ENCODE results near the gene FAM209A. TPM values are rescaled to one million over a fixed set of nuclear protein-coding genes. Genes with fewer than 3 reads are reported as not detected.
"Not testable (repeated sequence)": the region's sequence is repeated elsewhere in the genome, so short reads cannot be mapped to it uniquely, and the experiment has no call there.

The FAM209A gene, protein sequence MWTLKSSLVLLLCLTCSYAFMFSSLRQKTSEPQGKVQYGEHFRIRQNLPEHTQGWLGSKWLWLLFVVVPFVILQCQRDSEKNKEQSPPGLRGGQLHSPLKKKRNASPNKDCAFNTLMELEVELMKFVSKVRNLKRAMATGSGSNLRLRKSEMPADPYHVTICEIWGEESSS
- under 1 TPM in 4 of 8 experiments, not detected in 4; 0.11 to 0.66 (median 0.41) TPM for total RNA-seq

DNA sequence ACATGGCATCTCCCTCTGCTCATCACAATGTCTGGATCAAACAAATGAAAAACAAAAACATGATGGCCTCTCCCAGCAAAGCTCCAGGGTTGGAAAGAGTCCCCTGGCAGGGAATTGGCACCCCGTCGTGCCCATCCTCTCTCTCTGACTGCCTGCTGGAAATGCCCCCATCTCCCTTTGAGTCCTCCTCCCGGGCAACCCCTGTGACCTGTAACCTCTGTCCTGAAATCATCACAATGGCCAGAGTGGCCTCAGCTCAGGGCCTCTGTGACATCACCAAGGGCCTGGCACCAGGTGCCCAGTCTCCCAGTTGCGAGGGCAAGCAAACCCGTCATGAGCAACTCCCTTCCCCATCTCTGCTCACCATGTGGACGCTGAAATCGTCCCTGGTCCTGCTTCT is at the start of gene FAM209A:
Gene FAM209A, plus strand, starts transcription at position 301 of the 400 bp plus-strand sequence. Its CDS starts 65 bp downstream, at position 366.
- in situ Hi-C loops (cut with MboI; ENCODE audit: low pct_unique_long_range_greater_than_20kb in 2 of 9, low sequenced_read_pairs in 9 of 9, unreplicated experiment in 9 of 9); H3K4me1 ChIP-seq (replicated peaks in 1 of 2); ATAC-seq (replicated peaks in 6 of 8); H3K4me3 ChIP-seq; H3K27ac ChIP-seq: not testable (repeated sequence)
- 80 to 90% (median 90%) methylated on average over 1 to 2 of the region's 7 CpGs; no CpG with 5 or more reads in 7 of the 10 experiments for WGBS, 10 experiments

DNA sequence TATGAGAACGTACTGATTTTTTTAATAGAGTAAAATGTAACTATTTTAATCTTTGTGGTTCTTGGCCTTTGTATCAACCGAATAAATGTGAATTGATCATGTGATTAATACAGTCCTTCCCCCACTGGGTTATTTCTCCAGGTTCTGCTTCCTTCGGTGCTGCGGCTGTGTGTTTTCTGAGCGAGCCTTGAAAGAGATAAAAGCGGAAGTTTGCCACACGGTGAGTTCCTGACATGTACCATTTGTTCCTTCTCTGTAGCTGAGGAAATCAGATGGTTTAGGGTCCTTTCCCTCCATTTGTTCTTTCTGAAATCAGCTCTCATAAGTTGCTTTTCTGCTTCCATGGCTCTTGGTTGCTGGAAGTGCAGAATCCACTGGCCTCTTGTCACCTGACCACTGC is 40.6 kb upstream of the FAM209A start:
- Histone ChIP-seq H3K27ac (no peak overlapping the region), H3K4me3 (no peak overlapping the region), H3K4me1 (replicated peaks in 1 of 2) (no peaks in the 10 kb centered on the region)
- WGBS, 10 experiments, result 73 to 100% (median 91%) methylated on average over 2 to 7 of the region's 7 CpGs
- no peak for ATAC-seq (replicated peaks in 6 of 8)
- in situ Hi-C loops (cut with MboI; ENCODE audit: low pct_unique_long_range_greater_than_20kb in 2 of 9, low sequenced_read_pairs in 9 of 9, unreplicated experiment in 9 of 9), result no loop called here

DNA sequence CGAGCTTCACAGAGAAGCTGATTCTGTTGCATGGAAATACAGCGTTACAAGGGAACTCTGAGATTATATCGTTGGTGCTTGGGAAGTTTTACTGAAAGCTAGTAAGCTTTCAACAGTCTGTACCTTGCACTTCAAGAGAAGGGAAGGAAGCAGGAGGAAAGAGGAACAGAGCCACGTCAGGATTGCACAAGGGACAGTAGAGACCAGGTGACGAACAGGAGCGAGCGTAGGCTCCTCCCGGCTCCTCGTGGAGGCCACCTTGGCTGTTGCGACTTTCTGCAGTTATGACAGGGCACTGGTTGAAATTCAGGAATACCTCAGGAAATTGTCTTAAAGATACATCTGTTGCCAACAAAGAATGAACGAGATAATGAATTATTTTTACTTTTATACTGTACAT is 37.3 kb upstream of the FAM209A start:
- no peaks in the 10 kb centered on the region for H3K4me1 ChIP-seq (replicated peaks in 1 of 2)
- no peak for ATAC-seq (replicated peaks in 6 of 8)
- 83 to 100% (median 93%) methylated on average over 1 to 11 of the region's 11 CpGs; no CpG with 5 or more reads in 1 of the 10 experiments for WGBS, 10 experiments
- no peak overlapping the region for H3K27ac ChIP-seq
- H3K4me3 ChIP-seq, result no peak overlapping the region
- in situ Hi-C loops (cut with MboI; ENCODE audit: low pct_unique_long_range_greater_than_20kb in 2 of 9, low sequenced_read_pairs in 9 of 9, unreplicated experiment in 9 of 9), result no loop called here

GRCh38 chr20:56488566-56488965 is 36.0 kb upstream of the FAM209A start:
- in situ Hi-C loops (cut with MboI; ENCODE audit: low pct_unique_long_range_greater_than_20kb in 2 of 9, low sequenced_read_pairs in 9 of 9, unreplicated experiment in 9 of 9), result no loop called here
- Histone ChIP-seq H3K27ac (no peak overlapping the region), H3K4me3 (no peak overlapping the region), H3K4me1 (replicated peaks in 1 of 2) (no peaks in the 10 kb centered on the region)
- no peak for ATAC-seq (replicated peaks in 6 of 8)
- 80 to 100% (median 100%) methylated on average over 1 to 3 of the region's 5 CpGs; no CpG with 5 or more reads in 1 of the 10 experiments for WGBS, 10 experiments

DNA sequence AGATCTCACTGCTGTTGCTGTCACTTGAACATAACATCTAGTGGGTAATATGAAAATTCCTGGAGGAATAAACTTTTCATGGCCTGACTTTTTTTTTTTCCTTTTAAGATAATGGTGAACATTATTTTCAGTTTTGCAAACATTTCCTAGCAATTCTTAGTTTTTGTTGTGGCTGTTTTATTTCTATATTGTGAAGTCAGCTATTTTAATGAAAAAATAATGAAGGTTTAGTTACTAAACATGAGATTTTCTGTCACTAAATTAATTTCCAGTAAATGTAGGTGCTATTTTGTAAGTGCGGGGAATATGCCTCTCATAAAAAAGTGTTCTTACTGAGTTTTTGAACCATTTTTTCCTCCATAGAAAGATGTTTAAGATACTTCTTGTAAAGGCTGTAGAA is 23.4 kb upstream of the FAM209A start:
- Histone ChIP-seq H3K27ac (no peak overlapping the region), H3K4me1 (replicated peaks in 1 of 2) (no peaks in the 10 kb centered on the region), H3K4me3 (no peak overlapping the region)
- WGBS, 10 experiments, result 80 to 100% (median 100%) methylated on average over 1 of the region's 1 CpG
- ATAC-seq (replicated peaks in 6 of 8), result no peak
- in situ Hi-C loops (cut with MboI; ENCODE audit: low pct_unique_long_range_greater_than_20kb in 2 of 9, low sequenced_read_pairs in 9 of 9, unreplicated experiment in 9 of 9), result no loop called here

GRCh38 chr20:56503916-56504315 is 20.6 kb upstream of the FAM209A start:
- H3K27ac ChIP-seq, result no peak overlapping the region
- in situ Hi-C loops (cut with MboI; ENCODE audit: low pct_unique_long_range_greater_than_20kb in 2 of 9, low sequenced_read_pairs in 9 of 9, unreplicated experiment in 9 of 9), result no loop called here
- no peak overlapping the region for H3K4me3 ChIP-seq
- no peak for ATAC-seq (replicated peaks in 6 of 8)
- no peaks in the 10 kb centered on the region for H3K4me1 ChIP-seq (replicated peaks in 1 of 2)
- WGBS, 10 experiments, result 91 to 96% (median 92%) methylated on average over 4 to 5 of the region's 8 CpGs; no CpG with 5 or more reads in 7 of the 10 experiments

- peak in 2 of 8 experiments; percentile 16 to 52 for ATAC-seq (replicated peaks in 6 of 8)
Observed at GRCh38 chr20:56504373-56505005, 20.1 kb upstream of the FAM209A start.

GRCh38 chr20:56506103-56506502 is 18.4 kb upstream of the FAM209A start:
- 0 to 83% (median 59%) methylated on average over 1 to 3 of the region's 3 CpGs for WGBS, 10 experiments
- Histone ChIP-seq H3K4me1 (replicated peaks in 1 of 2) (no peaks in the 10 kb centered on the region), H3K27ac (no peak overlapping the region), H3K4me3 (no peak overlapping the region)
- in situ Hi-C loops (cut with MboI; ENCODE audit: low pct_unique_long_range_greater_than_20kb in 2 of 9, low sequenced_read_pairs in 9 of 9, unreplicated experiment in 9 of 9), result no loop called here
- peak in 1 of 8 experiments; percentile 49 for ATAC-seq (replicated peaks in 6 of 8)

More at GRCh38 chr20:56504373-56505005, 20.1 kb upstream of the FAM209A start:
- H3K27ac ChIP-seq, result no peak overlapping the region
- in situ Hi-C loops (cut with MboI; ENCODE audit: low pct_unique_long_range_greater_than_20kb in 2 of 9, low sequenced_read_pairs in 9 of 9, unreplicated experiment in 9 of 9), result no loop called here
- WGBS, 10 experiments, result 48 to 97% (median 79%) methylated on average over 2 to 8 of the region's 9 CpGs; no CpG with 5 or more reads in 2 of the 10 experiments
- H3K4me3 ChIP-seq, result no peak overlapping the region
- no peaks in the 10 kb centered on the region for H3K4me1 ChIP-seq (replicated peaks in 1 of 2)

- ATAC-seq (replicated peaks in 6 of 8), result no peak
- peaks cover 18 to 44% of the 10 kb centered on the region in 2 donors for H3K4me1 ChIP-seq (replicated peaks in 1 of 2)
- H3K27ac ChIP-seq, result peak overlapping the region; percentile 75 to 97
- 79 to 100% (median 92%) methylated on average over 1 to 3 of the region's 10 CpGs; no CpG with 5 or more reads in 5 of the 10 experiments for WGBS, 10 experiments
- H3K4me3 ChIP-seq, result no peak overlapping the region
- in situ Hi-C loops (cut with MboI; ENCODE audit: low pct_unique_long_range_greater_than_20kb in 2 of 9, low sequenced_read_pairs in 9 of 9, unreplicated experiment in 9 of 9), result no loop called here
Observed at GRCh38 chr20:56511926-56512325, 12.6 kb upstream of the FAM209A start.

DNA sequence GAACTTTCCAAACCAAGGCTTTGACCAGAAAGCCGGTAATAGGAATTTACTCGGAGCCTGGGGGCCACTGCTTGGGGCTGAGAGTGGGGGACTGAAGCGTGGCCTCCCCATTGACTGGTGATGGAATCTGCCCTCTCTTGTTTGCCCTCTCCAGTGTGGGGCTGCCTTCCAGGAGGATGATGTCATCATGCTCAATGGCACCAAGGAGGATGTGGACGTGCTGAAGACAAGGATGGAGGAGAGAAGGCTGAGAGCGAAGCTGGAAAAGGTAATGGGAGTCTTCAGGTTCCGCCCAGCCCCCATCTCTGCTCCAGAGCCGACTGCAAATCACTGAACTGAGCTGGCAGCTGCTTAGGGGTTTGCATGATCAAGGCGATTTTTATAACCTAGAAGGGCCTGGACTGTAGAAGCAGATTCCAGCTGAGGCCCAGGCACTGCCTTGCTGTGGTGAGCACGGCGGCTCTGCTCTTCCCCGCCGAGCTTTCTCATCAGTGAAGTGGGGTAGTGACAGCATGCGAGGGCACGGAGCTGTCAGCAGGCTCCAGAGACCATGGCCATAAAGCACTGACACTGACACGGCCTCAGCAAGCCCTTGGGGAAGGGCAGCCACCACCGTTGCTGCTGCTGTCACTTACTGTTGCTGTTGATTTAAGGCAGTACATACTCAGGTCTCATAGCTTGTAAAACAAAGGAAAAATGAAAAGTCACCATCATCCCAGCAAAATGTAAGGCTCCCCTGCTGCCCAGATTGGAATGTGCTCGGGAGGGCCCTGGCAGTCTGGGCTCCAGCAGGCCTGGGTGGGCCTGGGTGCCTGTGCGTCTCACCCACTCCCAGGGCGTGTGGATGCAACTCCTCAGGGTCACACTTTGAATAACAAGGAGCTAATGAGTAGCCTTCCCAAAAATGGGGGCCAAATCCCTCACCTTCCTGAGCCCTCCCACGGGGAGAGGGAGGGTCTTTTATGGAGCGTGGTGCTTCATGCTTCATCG is 11.1 kb upstream of the FAM209A start:
- in situ Hi-C loops (cut with MboI; ENCODE audit: low pct_unique_long_range_greater_than_20kb in 2 of 9, low sequenced_read_pairs in 9 of 9, unreplicated experiment in 9 of 9), result no loop called here
- Histone ChIP-seq H3K4me1 (replicated peaks in 1 of 2) (peaks cover 18 to 44% of the 10 kb centered on the region in 2 donors), H3K27ac (peak overlapping the region; percentile 75 to 97), H3K4me3 (no peak overlapping the region)
- WGBS, 10 experiments, result 61 to 100% (median 72%) methylated on average over 1 to 16 of the region's 22 CpGs; no CpG with 5 or more reads in 2 of the 10 experiments
- ATAC-seq (replicated peaks in 6 of 8), result peak in 5 of 8 experiments; percentile 91 to 95 (median 92)

DNA sequence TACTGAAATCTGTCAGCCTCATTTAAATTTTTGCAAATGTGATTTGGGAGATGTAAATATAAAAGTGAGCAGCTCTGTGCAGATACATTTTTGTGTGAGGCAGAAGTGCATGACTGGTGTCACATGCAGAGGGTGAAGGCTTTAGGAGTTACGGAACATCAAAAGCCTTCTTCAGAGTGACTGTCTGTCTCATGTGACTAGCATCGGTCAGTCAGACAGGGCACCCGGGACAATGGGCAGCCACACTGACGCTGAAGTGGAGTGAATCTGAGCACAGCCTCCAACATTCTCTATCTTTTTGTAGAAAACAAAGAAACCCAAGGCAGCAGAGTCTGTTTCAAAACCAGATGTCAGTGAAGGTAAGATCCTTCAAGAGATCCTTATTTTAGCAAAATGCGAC is 7.9 kb upstream of the FAM209A start:
- H3K4me3 ChIP-seq, result no peak overlapping the region
- H3K4me1 ChIP-seq (replicated peaks in 1 of 2), result peaks cover 18 to 47% of the 10 kb centered on the region in 2 donors
- no peak overlapping the region for H3K27ac ChIP-seq
- in situ Hi-C loops (cut with MboI; ENCODE audit: low pct_unique_long_range_greater_than_20kb in 2 of 9, low sequenced_read_pairs in 9 of 9, unreplicated experiment in 9 of 9), result no loop called here
- WGBS, 10 experiments, result 31 to 95% (median 90%) methylated on average over 2 to 5 of the region's 5 CpGs; no CpG with 5 or more reads in 2 of the 10 experiments
- no peak for ATAC-seq (replicated peaks in 6 of 8)

- Histone ChIP-seq H3K4me3 (no peak overlapping the region), H3K27ac (no peak overlapping the region), H3K4me1 (replicated peaks in 1 of 2) (peaks cover 16 to 41% of the 10 kb centered on the region in 2 donors)
- no peak for ATAC-seq (replicated peaks in 6 of 8)
- in situ Hi-C loops (cut with MboI; ENCODE audit: low pct_unique_long_range_greater_than_20kb in 2 of 9, low sequenced_read_pairs in 9 of 9, unreplicated experiment in 9 of 9), result no loop called here
- 86 to 100% (median 99%) methylated on average over 1 to 5 of the region's 7 CpGs; no CpG with 5 or more reads in 4 of the 10 experiments for WGBS, 10 experiments
Observed at GRCh38 chr20:56517211-56517610, 7.3 kb upstream of the FAM209A start.
